Gastroesophageal sphincter (tissue), 4 donors: ENCODE data around the gene C19orf12. TPM values are rescaled to one million over a fixed set of nuclear protein-coding genes. Genes with fewer than 3 reads are reported as not detected.

Experiments used
- ATAC-seq: fragments of 150-250 bp; one replicate; pipeline ENCODE4 v1.9.1; 2016; ENCODE audit warnings: mild to moderate bottlenecking, moderate library complexity
- H3K27ac ChIP-seq, 4 donors: fragments of 200-600 bp; sonication (generic) in 3 of 4; 1 replicate in 3 of 4; 2 replicates in 1 of 4; pipeline ENCODE4 v1.5.1; 2016 to 2019
- H3K27me3 ChIP-seq: fragments of 200-600 bp; sonication (generic); one replicate; pipeline ENCODE4 v1.5.1; 2019
- H3K36me3 ChIP-seq, 2 donors: fragments of 200-600 bp; sonication (generic); one replicate each; pipeline ENCODE4 v1.5.1; 2019; ENCODE audit warnings: control low read depth in 1 of 2
- H3K4me1 ChIP-seq, 3 donors: fragments of 200-600 bp; sonication (generic); 1 replicate in 2 of 3; 2 replicates in 1 of 3; pipeline ENCODE4 v1.5.1; 2016 to 2019; ENCODE audit warnings: control low read depth in 2 of 3
- H3K4me3 ChIP-seq, 2 donors: fragments of 200-600 bp; sonication (generic); one replicate each; pipeline ENCODE4 v1.5.1; 2019; ENCODE audit warnings: mild to moderate bottlenecking in 1 of 2, moderate library complexity in 1 of 2
- H3K9me3 ChIP-seq, 3 donors: fragments of 200-600 bp; sonication (generic); one replicate each; pipeline ENCODE4 v1.5.1; 2017 to 2019; ENCODE audit warnings: control low read depth in 2 of 3
- EP300 ChIP-seq: sonication (generic); formaldehyde crosslinking; IDR thresholded peaks from one replicate; pipeline ENCODE4 v1.6.1; 2017; ENCODE audit warnings: antibody characterized with exemption, mild to moderate bottlenecking
- POLR2A ChIP-seq, 2 donors: fragments of 450-650 bp; IDR thresholded peaks; one replicate each; pipeline ENCODE4 v1.6.1; 2017; ENCODE audit warnings: antibody characterized with exemption in 2 of 2, mild to moderate bottlenecking in 2 of 2, moderate library complexity in 1 of 2
- POLR2AphosphoS5 ChIP-seq: sonication (generic); formaldehyde crosslinking; IDR thresholded peaks from one replicate; pipeline ENCODE4 v1.6.1; 2017; ENCODE audit warnings: antibody characterized with exemption
- WGBS, 2 donors: methylation state at CpG; one replicate each; pipeline ENCODE4 v1.1.5; 2018; ENCODE audit warnings: low coverage in 1 of 2; 5-methylcytosine and 5-hydroxymethylcytosine counted together
- total RNA-seq, 4 donors: library from RNA; depleted of rRNA; stranded (reverse); fragments of >200 nt; gene quantifications; one replicate each; pipeline ENCODE4 v1.1.0, GENCODE V29; 2016
- TF ChIP-seq, protein P1 (sequence below), 4 experiments: fragments of 200-600 bp in 2 of 4; fragments of 450-650 bp in 2 of 4; sonication (generic) in 1 of 4; IDR thresholded peaks; one replicate each; pipeline ENCODE4 v1.5.1; 2017 to 2019; ENCODE audit warnings: antibody characterized with exemption in 4 of 4, mild to moderate bottlenecking in 2 of 4, moderate library complexity in 2 of 4

The C19orf12 gene
- total RNA-seq, 4 donors from 2014 or later: 37.6 to 62.1 (median 49.7) TPM

DNA sequence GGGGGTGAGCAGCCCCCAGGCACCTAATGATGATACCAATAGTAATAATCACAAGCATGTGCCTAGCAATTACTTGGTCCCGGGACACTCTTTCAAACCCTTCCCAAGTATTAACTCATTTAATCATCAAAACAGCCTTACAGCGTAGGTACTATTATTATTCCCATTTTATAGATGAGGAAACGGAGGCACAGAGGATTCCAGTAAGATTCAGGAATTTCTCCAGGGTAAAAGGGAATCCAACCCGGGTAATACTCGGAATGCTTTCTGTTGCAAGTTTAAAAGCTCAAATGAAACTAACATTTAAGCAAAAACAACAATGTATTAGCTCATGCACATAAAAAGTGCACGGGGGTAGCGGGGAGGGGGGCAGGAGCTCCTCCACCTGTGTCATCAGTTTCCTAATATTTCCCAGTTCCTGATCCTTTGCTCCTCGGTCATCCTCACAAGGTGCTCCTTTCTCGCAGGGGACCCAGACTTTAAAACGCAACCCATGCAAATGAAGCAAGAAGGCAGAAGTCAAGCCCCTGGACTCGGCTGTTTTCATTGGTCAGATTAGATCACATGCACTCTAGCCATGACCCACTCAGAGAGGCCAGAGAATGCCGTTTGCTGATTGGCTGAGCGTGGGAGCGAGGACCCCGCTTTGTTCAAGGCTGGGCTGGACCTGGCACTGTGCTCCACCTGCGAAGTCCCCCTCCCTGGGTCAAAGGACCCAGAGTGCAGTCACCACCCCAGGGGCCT is 38.3 kb upstream of the C19orf12 start:
- TF ChIP-seq, protein P1, sequence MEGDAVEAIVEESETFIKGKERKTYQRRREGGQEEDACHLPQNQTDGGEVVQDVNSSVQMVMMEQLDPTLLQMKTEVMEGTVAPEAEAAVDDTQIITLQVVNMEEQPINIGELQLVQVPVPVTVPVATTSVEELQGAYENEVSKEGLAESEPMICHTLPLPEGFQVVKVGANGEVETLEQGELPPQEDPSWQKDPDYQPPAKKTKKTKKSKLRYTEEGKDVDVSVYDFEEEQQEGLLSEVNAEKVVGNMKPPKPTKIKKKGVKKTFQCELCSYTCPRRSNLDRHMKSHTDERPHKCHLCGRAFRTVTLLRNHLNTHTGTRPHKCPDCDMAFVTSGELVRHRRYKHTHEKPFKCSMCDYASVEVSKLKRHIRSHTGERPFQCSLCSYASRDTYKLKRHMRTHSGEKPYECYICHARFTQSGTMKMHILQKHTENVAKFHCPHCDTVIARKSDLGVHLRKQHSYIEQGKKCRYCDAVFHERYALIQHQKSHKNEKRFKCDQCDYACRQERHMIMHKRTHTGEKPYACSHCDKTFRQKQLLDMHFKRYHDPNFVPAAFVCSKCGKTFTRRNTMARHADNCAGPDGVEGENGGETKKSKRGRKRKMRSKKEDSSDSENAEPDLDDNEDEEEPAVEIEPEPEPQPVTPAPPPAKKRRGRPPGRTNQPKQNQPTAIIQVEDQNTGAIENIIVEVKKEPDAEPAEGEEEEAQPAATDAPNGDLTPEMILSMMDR (IDR thresholded peaks at IDR 0.05): no peak
- TF ChIP-seq EP300 (no peak), POLR2A (IDR thresholded peaks at IDR 0.05) (no peak), POLR2AphosphoS5 (no peak)
- ATAC-seq: no peak
- no peak overlapping the region for H3K4me3 ChIP-seq
- H3K36me3 ChIP-seq: no peaks in the 10 kb centered on the region
- H3K9me3 ChIP-seq: no peaks in the 10 kb centered on the region
- H3K4me1 ChIP-seq: no peaks in the 10 kb centered on the region
- no peak overlapping the region for H3K27ac ChIP-seq
- 83 to 86% methylated on average over 7 to 9 of the region's 16 CpGs for WGBS, 2 donors
- H3K27me3 ChIP-seq: peaks cover 22% of the 10 kb centered on the region

DNA sequence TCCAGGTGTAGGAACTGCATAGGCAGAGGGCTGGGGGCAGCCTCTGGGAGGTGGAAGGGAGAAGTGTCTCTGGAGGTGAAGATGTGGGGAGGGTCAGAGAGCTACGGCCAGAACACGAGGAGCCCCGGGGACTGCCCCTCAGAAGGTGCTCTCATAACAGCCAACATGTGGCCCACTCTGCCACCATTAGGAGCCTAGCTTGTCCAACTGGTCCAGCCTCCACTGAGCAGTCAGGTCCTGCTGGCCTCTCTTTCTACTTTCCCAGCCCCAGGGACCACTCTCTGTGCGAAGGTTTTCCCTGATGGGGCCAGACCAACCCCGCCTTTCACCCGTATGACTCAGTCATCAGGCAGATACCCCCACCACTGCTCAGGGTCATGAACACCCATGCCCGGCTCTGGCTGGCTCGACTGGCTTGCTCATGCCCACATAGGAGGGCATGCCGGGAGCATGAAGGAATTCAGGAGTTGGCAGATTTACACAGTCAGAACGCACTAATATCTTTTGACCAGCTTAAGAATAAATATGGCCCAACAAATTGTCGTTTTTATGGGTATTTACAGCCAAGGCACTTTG is 37.5 kb upstream of the C19orf12 start:
- Histone ChIP-seq H3K4me3 (no peak overlapping the region), H3K36me3 (no peaks in the 10 kb centered on the region), H3K4me1 (no peaks in the 10 kb centered on the region), H3K9me3 (no peaks in the 10 kb centered on the region), H3K27me3 (peaks cover 22% of the 10 kb centered on the region), H3K27ac (no peak overlapping the region)
- 62 to 70% methylated on average over 2 to 7 of the region's 11 CpGs for WGBS, 2 donors
- no peak for ATAC-seq
- TF ChIP-seq, protein P1 (IDR thresholded peaks at IDR 0.05): no peak
- TF ChIP-seq EP300 (no peak), POLR2AphosphoS5 (no peak), POLR2A (IDR thresholded peaks at IDR 0.05) (no peak)

DNA sequence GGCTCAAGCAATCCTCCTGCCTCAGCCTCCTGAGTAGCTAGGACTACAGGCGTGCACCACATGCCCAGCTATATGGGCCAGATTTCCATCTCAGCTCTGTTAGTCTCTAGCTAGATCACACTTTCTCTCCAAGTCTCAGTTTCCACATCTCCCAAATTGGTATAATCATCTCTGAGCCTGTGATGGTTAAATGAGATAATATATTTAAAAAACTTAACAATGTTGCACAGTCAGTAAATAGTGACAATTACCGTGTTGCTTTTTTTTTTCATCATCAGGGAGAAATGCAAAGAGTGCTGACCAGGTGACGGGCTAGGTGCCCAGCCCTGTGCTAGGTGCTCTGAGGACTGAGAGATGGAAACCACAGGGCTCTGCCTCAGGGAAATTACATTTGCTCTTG is 36.9 kb upstream of the C19orf12 start:
- H3K4me3 ChIP-seq: no peak overlapping the region
- H3K9me3 ChIP-seq: no peaks in the 10 kb centered on the region
- H3K27ac ChIP-seq: no peak overlapping the region
- TF ChIP-seq POLR2AphosphoS5: no peak
- H3K27me3 ChIP-seq: peaks cover 22% of the 10 kb centered on the region
- ATAC-seq: no peak
- no peaks in the 10 kb centered on the region for H3K4me1 ChIP-seq
- WGBS, 2 donors: 97 to 100% methylated on average over 2 to 3 of the region's 3 CpGs
- no peaks in the 10 kb centered on the region for H3K36me3 ChIP-seq

DNA sequence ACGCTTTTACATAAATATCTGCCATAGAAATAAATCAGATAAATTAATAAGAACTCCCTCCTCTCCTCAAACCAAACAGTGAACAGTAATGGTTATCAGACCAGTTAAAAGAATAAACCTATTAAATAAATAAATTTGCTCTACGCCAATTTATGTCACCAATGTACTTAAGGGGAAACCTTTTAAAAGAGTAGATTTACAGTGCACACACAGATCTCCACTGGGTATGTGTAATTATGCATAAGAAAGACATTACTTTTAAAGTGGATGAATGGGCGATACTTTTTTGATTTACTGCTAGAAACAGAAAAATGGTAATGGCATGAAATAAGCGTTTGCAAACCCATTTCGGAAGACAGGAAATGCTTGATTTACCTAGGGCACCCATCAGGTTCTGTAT is 34.9 kb upstream of the C19orf12 start:
- H3K4me1 ChIP-seq: no peaks in the 10 kb centered on the region
- no peaks in the 10 kb centered on the region for H3K36me3 ChIP-seq
- no peak overlapping the region for H3K27ac ChIP-seq
- H3K9me3 ChIP-seq: no peaks in the 10 kb centered on the region
- TF ChIP-seq, protein P1 (IDR thresholded peaks at IDR 0.05): no peak
- H3K27me3 ChIP-seq: peaks cover 22% of the 10 kb centered on the region
- no peak for ATAC-seq
- WGBS, 2 donors: 63 to 70% methylated on average over 5 of the region's 5 CpGs
- no peak overlapping the region for H3K4me3 ChIP-seq

DNA sequence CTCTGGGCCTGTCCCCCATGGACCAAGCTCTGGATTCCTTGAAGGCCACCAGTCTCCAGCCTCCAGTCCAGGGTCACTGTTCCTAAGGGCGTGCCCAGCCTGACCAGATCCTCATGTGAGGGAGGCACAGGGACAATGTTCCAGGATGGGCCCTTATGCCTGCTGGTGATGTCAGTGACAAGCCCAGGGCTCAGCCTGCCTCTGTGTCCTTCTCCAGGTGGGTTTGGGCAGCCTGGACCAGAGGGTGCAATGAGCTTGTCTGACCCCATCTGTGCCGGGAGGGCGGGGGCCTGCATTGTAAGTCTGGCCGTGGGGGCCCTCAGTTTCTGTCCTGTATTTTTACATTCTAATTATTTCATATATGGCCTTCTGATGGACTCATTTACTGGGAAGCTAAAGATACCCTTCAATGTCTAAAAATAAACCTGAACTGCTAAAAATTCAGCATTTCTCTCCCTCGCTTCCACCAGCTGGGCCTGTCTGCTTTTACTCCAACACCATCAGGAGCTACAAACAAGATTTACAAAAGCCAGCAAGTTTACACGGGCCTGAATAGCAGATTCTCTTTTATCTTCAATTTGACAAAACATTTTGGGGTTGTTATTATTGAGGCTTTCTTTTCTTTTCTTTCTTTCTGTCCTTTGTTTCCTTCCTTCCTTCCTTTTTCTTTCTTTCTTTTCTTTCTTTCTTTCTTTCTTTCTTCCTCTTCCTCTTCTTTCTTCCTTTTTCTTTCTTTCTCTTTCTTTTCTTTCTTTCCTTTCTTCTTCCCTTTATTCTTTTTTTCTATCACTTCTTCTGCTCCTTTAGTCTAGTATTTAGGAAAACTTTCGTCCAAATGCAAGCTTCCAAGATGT is 34.2 kb upstream of the C19orf12 start:
- Histone ChIP-seq H3K4me1 (no peaks in the 10 kb centered on the region), H3K36me3 (no peaks in the 10 kb centered on the region), H3K27ac (no peak overlapping the region), H3K9me3 (no peaks in the 10 kb centered on the region), H3K4me3 (no peak overlapping the region), H3K27me3 (peaks cover 22% of the 10 kb centered on the region)
- TF ChIP-seq POLR2A (IDR thresholded peaks at IDR 0.05): no peak
- TF ChIP-seq, protein P1 (IDR thresholded peaks at IDR 0.05): no peak
- no peak for TF ChIP-seq EP300
- TF ChIP-seq POLR2AphosphoS5: no peak
- 65 to 67% methylated on average over 4 to 5 of the region's 7 CpGs for WGBS, 2 donors
- ATAC-seq: no peak
